ENCODE measurements around the gene KRTAP23-1.

Gene KRTAP23-1

GRCh38 chr21:30332681-30333080, 15.7 kb downstream of the KRTAP23-1 start:
- Histone ChIP-seq H3K9me3 (ENCODE audit: insufficient read depth, low read length) (no peaks in the 10 kb centered on the region), H3K27ac (ENCODE audit: low read length) (no peak overlapping the region), H3K36me3 (replicated peaks; ENCODE audit: low read depth, low read length) (no peaks in the 10 kb centered on the region), H3K79me2 (ENCODE audit: low read length) (no peaks in the 10 kb centered on the region), H3K4me2 (ENCODE audit: low read length) (no peak overlapping the region), H3K9ac (ENCODE audit: low read length) (no peak overlapping the region), H3K27me3 (ENCODE audit: low read depth, low read length) (no peaks in the 10 kb centered on the region), H2AFZ (ENCODE audit: low read depth, low read length) (no peak overlapping the region), H4K20me1 (ENCODE audit: insufficient read depth, low read length) (no peaks in the 10 kb centered on the region), H3K4me3 (ENCODE audit: low read length) (no peak overlapping the region), H3K4me1 (ENCODE audit: low read length) (no peaks in the 10 kb centered on the region)
- TF ChIP-seq EZH2phosphoT487 (IDR thresholded peaks at IDR 0.05; ENCODE audit: low read depth) (no peak), CTCF (IDR thresholded peaks at IDR 0.05; ENCODE audit: low read depth, low read length) (no peak)

- no peaks in the 10 kb centered on the region for H3K36me3 ChIP-seq (replicated peaks; ENCODE audit: low read depth, low read length)
- no peaks in the 10 kb centered on the region for H4K20me1 ChIP-seq (ENCODE audit: insufficient read depth, low read length)
- H3K27me3 ChIP-seq (ENCODE audit: low read depth, low read length) = no peaks in the 10 kb centered on the region
- no peak for TF ChIP-seq EZH2phosphoT487 (IDR thresholded peaks at IDR 0.05; ENCODE audit: low read depth)
- no peak overlapping the region for H3K4me3 ChIP-seq (ENCODE audit: low read length)
- no peaks in the 10 kb centered on the region for H3K9me3 ChIP-seq (ENCODE audit: insufficient read depth, low read length)
- no peak overlapping the region for H3K27ac ChIP-seq (ENCODE audit: low read length)
- H3K4me1 ChIP-seq (ENCODE audit: low read length) = peaks cover 5% of the 10 kb centered on the region; the same call in 1 of the 2 replicates
- H3K79me2 ChIP-seq (ENCODE audit: low read length) = no peaks in the 10 kb centered on the region
- no peak overlapping the region for H2AFZ ChIP-seq (ENCODE audit: low read depth, low read length)
- H3K9ac ChIP-seq (ENCODE audit: low read length) = no peak overlapping the region
- H3K4me2 ChIP-seq (ENCODE audit: low read length) = 0 out of 2 replicates have a peak overlapping the region, but pooled peaks have one; percentile 22
Observed at GRCh38 chr21:30329203-30329875, 19.1 kb downstream of the KRTAP23-1 start.

- Histone ChIP-seq H3K4me2 (ENCODE audit: low read length) (no peak overlapping the region), H3K9me3 (ENCODE audit: insufficient read depth, low read length) (no peaks in the 10 kb centered on the region), H3K4me1 (ENCODE audit: low read length) (peaks cover 5% of the 10 kb centered on the region; the same call in 1 of the 2 replicates), H3K27me3 (ENCODE audit: low read depth, low read length) (no peaks in the 10 kb centered on the region), H3K36me3 (replicated peaks; ENCODE audit: low read depth, low read length) (no peaks in the 10 kb centered on the region), H3K79me2 (ENCODE audit: low read length) (no peaks in the 10 kb centered on the region), H4K20me1 (ENCODE audit: insufficient read depth, low read length) (no peaks in the 10 kb centered on the region), H3K4me3 (ENCODE audit: low read length) (no peak overlapping the region), H3K9ac (ENCODE audit: low read length) (no peak overlapping the region), H3K27ac (ENCODE audit: low read length) (no peak overlapping the region), H2AFZ (ENCODE audit: low read depth, low read length) (no peak overlapping the region)
- no peak for TF ChIP-seq EZH2phosphoT487 (IDR thresholded peaks at IDR 0.05; ENCODE audit: low read depth)
- TF ChIP-seq CTCF (IDR thresholded peaks at IDR 0.05; ENCODE audit: low read depth, low read length) = no peak
Observed at GRCh38 chr21:30326390-30326789, 22.0 kb downstream of the KRTAP23-1 start.

GRCh38 chr21:30320215-30320614, 28.2 kb downstream of the KRTAP23-1 start, which contains the start of gene KRTAP26-1:
TSS of gene KRTAP26-1 (minus strand) at chr21:30320315. CDS start at chr21:30320035, 280 bp downstream.
- H3K9me3 ChIP-seq (ENCODE audit: insufficient read depth, low read length) = no peaks in the 10 kb centered on the region
- no peak within 1 kb of the TSS for H3K4me2 ChIP-seq (ENCODE audit: low read length)
- no peaks in the 10 kb centered on the region for H3K79me2 ChIP-seq (ENCODE audit: low read length)
- no peak within 1 kb of the TSS for H3K4me3 ChIP-seq (ENCODE audit: low read length)
- H3K9ac ChIP-seq (ENCODE audit: low read length) = no peak within 1 kb of the TSS
- no peak for TF ChIP-seq CTCF (IDR thresholded peaks at IDR 0.05; ENCODE audit: low read depth, low read length)
- no peak for TF ChIP-seq EZH2phosphoT487 (IDR thresholded peaks at IDR 0.05; ENCODE audit: low read depth)
- H3K27me3 ChIP-seq (ENCODE audit: low read depth, low read length) = no peaks in the 10 kb centered on the region
- no peaks in the 10 kb centered on the region for H4K20me1 ChIP-seq (ENCODE audit: insufficient read depth, low read length)
- no peaks in the 10 kb centered on the region for H3K4me1 ChIP-seq (ENCODE audit: low read length)
- no peaks in the 10 kb centered on the region for H3K36me3 ChIP-seq (replicated peaks; ENCODE audit: low read depth, low read length)
- no peak within 1 kb of the TSS for H3K27ac ChIP-seq (ENCODE audit: low read length)
- no peak within 1 kb of the TSS for H2AFZ ChIP-seq (ENCODE audit: low read depth, low read length)

Data from OCI-LY3 (cell line).